CD4-positive, alpha-beta T cell treated with Interleukin-6 for 4 hours (primary cell): ENCODE measurements around the gene FBXL19.

ENCODE experiments used
- DNase-seq: peaks from one replicate; pipeline ENCODE4 v3.0.0-alpha.2; 2020; ENCODE audit warnings: mixed read lengths

The FBXL19 gene

DNA sequence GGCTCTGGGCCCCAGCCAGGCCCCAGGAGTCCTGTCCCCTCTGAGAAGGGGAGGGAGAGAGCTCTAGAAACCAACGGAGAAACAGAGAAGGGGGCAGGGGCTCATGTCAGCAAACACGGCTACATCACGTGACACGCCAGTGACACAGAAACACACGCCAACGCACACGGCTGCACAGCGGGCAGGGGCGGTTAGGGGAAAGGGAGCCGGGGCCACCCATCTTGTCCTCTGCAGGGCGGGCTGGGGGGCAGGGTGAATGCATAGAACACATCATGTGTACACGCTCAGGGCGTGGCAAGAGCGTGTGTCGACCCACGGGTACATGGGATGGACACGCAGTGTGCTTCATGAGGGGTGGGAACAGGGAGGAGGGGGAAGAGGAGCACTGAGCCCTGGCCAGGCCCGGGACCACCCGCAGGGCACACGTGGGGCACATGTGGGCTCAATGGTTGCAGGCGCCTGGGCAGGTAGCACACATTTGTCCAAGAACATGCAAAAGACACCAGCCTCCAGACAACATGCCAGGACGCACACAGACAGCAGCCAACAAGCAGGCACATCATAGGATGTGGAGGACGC lies 66.2 kb downstream of the FBXL19 start:
- DNase-seq: no peak

DNA sequence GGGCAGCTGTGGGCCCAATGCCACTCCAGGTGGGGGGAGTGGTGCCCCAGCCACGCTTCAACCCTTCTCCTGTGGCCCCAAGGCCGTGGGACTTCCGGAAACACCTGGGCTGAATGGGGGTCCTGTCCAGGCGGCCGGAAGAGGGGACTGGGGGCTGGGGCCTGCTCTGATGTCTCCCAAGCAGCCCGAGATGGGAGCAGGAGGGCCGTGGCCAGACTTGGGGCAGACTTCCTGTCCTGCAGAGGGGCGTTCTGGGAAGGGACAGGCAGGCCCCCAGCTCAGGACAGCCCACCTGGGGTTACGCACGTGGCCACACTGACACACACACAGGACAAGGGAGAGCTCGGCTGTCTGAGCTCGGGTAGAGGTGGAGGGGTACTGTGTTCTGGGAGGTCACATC lies 66.7 kb downstream of the FBXL19 start:
- no peak for DNase-seq

DNA sequence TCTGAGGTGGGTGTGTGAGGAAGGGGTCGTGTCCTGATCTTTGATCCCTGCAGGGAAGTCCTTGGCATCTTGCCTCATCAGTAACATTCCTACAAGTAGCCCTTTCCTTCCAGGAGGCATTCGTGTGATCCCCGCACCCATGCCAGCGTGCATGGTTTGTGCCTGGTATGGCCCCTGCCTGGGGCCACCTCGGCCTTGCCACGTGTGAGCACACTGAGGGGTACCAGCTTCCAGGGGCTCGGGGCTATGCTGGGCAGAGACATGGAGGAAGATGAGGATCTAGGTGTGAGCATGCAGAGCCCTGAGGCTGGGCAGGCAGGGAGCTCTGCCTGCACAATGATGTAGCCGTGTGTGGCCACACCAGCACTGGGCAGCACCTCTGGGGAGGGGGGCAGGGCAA lies 67.7 kb downstream of the FBXL19 start:
- DNase-seq: no peak

DNA sequence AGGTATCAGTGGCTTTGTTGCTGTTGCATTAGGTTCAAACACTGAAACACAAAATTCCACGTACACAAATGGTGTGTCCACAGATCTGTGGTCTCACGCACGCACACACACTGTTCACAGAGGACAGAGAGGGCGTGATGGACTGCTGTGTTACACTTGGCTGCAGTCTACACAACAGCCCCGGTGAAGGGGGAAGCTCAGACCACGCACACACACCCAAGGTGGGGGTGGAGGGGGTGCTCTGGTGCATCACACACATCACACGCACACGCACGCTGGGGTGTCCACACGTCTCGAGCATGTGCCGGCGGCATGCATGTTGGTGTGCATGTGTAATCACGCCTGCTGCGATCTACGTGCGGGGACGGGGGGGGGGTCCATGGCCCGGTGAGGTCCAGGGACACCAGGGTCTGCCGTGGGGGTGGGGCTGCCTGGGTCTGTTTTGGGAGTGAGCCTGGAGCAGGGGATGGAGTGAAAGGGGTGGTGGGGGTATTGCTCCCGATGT lies 69.0 kb downstream of the FBXL19 start:
- no peak for DNase-seq

DNA sequence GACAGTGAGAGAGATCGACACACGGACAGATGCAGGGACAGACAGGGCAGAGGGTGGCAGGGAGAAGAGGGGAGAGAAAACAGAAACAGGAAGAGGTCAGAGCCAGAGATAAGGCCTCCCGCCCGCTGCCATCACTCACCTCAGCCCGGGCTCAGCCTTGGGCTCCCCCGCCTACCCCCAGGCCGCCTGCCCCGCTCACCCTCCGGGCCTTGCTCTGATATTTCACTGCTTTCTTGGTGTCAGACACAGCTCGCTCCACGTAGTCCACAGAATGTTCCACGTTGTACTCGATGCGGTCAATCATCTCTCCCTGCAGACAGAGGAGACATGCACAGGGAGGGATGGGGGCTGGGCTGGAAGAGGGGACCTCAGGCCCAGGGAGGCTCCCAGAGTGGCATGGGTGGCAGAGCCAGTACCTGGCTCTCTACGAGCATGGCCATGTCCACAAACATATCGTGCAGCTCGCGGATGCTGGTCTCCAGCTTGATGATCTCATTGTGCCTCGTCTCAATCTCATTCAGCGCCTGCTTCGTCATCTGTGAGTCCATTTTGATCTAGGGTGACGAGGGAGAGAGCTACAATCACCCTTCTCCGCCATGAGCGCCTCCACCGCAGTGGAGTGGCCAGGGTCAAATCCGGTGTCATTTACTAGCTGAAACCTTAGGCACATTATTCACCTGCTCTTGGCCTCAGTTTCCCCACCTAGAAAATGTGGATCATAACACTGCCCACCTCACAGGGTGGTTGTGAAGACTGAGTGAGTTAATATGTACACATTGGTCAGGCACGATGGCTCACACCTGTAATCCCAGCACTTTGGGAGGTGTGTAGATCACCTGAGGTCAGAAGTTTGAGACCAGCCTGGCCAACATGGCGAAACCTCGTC lies 69.8 kb downstream of the FBXL19 start:
- no peak for DNase-seq

DNA sequence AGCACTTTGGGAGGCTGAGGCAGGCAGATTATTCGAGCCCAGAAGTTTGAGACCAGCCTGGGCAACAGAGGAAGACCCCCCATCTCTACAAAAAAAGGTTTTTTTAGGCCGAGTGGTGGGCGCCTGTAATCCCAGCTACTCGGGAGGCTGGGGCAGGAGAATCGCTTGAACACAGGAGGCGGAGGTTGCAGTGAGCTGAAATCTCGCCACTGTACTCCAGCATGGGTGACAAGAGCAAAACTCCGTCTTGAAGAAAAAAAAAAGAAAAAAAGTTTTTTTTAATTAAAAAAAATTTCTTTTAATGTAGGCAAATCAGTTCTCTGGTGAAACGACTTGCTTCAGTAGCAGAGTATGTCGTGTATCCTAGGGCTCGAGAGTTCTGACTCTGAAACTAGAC lies 72.6 kb downstream of the FBXL19 start:
- no peak for DNase-seq

DNA sequence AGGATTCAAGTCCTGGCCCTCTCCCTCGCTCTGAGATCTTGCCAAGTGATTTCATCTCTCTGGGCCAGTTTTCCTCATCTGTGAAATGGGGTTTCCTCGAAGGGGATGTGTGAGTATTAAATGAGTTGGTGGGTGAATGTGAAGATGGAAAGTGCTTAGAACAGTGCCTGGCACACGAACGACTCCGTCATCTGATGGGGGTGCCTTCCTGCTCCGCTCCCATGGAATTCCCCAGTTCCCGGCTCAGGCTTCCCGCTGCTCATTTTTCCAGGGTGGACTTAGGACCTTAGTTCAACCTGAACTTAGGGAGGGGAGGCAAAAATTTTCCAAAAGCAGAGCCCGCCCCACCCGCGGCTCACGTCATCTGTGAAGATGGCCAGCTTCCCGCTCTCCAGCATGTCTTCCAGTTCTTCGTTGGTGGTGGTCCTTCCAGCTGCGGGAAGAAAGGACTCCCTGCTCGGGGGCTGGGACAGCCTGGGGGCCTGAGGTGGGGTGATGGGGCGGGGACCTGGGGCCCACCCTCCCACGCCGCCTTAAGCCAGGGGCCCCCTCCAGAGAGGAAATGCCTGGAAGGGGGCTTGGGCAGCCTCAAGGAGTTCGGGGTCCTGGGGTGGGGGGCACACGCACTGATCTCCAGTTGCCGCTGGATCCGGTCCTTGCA lies 73.1 kb downstream of the FBXL19 start:
- DNase-seq: no peak

DNA sequence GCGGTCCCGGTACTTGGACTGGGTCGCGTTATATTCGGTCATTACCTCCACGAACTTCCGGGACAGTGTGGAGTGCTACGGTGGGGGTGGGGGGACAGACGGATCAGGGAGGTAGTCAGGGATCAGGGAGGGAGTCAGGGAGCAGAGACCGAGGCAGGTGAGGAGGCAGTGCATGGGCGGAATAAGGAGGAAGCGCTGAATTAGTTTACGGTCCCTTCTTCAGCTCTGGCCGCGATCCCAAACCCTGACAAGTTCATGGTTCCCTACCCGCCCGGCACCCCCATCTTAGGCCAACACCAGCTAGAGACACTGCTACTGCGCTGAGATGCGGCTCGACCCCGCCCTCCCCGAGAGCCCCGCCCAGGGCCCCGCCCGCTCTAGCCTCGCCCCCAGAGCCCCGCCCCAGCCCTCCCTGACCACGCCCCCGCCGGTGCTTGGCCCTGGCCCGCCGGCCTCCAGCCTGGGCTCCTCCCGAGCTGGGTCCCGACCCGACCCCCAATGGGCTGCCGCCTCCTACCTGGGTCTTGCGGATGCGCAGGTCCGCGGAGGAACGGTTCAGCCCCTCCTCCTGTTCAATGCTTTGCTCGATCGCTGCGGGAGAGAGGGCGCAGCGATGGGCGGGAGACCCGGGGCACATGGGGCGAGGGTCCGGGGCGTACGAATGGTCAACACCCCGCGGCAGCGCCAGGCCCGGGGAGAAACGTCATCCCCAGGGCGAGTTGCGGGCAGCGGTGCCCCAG lies 73.8 kb downstream of the FBXL19 start:
- DNase-seq: peak; percentile 87

DNA sequence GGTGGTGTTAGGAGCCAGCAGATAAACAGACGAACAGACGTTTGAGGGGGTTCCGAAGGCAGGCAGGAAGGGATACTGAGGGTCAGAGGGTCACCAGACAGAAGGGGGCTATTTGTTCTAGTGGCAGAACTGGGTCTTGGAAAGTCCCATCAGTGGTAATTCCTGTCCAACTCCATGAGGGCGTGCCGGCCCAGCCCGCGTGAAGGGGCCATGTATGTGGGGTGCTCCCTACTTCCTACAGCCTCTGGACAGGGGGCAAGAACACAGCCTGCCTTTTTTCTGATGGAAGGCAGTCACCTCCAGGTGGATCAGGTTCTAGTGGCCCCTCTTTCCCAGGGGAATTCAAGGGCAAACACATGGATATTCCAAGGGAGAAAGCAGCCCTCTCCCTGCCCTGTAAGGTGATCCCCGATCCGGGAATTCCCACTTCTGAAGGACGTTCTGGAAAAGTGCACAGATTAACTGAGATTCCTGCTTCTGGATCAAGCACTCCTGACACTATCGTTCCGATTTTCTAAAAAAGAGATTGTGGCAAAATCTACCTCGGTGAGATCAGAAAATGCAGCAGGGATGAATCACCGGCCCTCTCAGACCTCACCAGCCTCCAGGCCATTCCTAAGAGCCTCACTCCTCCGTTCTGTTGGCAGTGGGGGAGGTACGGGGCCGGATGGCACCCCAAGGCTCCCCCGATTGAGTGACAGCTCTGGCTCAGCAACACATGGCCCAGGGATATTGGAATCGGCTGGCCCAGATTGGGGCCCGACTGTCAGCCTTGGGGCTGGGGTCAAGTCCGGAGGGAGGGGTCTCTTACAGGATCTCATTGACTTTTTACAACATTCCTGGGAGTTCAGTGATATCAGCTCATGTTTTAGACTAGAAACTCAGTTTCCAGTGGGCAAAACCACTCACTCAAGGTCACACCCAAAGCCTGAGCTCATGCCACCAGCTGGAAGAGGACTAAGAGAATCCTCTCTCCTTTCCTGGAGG lies 74.6 kb downstream of the FBXL19 start:
- no peak for DNase-seq
